ENCODE measurements around the gene ASNSD1.

DNA sequence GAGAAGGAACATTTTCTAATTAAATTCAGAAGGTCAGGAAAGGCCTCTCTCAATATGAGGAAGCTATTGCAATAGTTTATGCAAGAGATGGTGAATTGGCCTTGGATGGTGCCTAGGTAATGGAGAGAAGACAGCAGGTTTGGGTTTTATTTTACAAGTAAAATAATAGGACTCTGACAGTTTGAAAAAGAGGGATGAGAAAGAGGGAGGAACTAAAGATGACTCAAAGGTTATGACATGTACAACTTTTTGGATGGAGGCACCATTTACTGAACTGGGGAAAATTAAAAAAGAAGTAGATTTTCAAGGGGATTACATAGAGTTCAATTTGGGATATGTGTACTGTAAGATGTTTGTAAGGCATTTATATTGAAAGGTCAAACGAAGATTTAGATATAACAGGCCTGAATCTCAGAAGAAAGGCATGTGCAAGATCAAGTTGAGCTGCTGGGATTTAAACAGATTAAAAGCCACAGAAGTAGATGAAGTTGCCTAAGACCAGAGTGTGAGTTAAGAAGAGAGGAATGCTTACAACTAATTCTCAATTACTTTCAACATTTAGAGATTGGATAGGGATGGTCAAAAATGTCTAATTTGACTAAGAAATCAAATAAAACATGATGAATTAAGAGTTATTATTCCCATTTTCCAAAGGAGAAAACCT is 12.3 kb upstream of the ASNSD1 start:
- TF ChIP-seq, protein P1, sequence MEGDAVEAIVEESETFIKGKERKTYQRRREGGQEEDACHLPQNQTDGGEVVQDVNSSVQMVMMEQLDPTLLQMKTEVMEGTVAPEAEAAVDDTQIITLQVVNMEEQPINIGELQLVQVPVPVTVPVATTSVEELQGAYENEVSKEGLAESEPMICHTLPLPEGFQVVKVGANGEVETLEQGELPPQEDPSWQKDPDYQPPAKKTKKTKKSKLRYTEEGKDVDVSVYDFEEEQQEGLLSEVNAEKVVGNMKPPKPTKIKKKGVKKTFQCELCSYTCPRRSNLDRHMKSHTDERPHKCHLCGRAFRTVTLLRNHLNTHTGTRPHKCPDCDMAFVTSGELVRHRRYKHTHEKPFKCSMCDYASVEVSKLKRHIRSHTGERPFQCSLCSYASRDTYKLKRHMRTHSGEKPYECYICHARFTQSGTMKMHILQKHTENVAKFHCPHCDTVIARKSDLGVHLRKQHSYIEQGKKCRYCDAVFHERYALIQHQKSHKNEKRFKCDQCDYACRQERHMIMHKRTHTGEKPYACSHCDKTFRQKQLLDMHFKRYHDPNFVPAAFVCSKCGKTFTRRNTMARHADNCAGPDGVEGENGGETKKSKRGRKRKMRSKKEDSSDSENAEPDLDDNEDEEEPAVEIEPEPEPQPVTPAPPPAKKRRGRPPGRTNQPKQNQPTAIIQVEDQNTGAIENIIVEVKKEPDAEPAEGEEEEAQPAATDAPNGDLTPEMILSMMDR (conservative IDR thresholded peaks at IDR 0.05; ENCODE audit: low read depth in 2 of 2) = no peak
- TF ChIP-seq EZH2 (IDR thresholded peaks at IDR 0.05; ENCODE audit: low read depth, unreplicated experiment) (no peak), POLR2AphosphoS5 (IDR thresholded peaks at IDR 0.05; ENCODE audit: low read depth) (no peak), EZH2phosphoT487 (IDR thresholded peaks at IDR 0.05; ENCODE audit: unreplicated experiment) (no peak)

Measured in GM23338 (cell line).